GM19463 (cell line): ENCODE data around the gene HOXB4.
"Not testable (repeated sequence)": the region's sequence is repeated elsewhere in the genome, so short reads cannot be mapped to it uniquely, and the experiment has no call there.

Experiments
- ATAC-seq: cut with Tn5 transposase; IDR thresholded peaks from one replicate; pipeline ENCODE4 v1.9.1; 2021; ENCODE audit warnings: mild to moderate bottlenecking, moderate library complexity; ENCODE audit not compliant: unreplicated experiment

Gene HOXB4

DNA sequence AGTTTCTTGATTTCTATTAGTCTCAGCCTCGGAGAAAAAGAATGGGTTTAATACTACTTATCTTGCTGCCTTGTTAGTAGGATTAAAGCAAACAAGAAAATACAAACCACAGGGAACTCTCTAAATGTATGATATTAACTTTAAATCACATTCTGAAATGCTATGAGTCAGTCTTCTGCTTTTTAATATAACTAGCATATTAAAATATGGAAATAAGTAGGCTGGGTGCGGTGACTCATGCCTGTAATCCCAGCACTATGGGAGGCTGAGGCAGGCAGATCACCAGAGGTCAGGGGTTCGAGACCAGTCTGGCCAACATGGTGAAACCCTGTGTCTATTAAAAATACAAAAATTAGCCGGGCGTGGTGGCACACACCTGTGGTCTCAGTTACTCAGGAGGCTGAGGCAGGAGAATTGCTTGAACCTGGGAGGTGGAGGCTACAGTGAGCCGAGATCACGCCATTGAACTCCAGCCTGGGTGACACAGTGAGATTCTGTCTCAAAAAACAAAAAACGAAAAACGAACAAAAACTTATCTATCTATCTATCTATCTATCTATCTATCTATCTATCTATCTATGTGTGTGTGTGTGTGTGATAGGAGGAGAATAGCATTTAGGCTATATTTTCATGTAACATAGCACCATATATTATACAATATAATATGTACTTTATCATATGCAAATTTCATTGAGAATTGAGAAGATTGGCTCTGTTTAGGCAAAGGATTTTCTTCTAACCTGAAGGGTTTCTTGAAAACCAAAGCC is 42.2 kb downstream of the HOXB4 start:
- not testable (repeated sequence) for ATAC-seq

- no peak for ATAC-seq
Observed at GRCh38 chr17:48532261-48532660, 45.9 kb downstream of the HOXB4 start.

DNA sequence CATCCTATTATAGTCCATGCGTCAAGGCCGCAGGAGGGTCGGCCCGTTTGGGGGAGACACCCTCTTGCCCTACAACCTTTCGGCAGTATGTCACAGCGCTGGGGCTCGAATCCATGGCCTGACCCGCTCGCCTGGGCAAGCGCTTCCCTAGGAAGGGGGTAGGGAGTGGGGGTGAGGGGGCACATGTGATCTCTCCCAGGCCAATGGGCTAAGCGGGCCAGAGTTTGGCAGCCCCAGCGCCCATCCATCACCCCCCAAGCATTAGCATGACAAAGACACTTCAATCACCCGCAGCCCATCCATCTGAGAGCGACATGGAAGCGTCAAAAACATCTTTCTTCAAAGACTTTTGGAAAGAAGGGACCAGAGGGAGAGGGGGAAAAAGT is 47.3 kb downstream of the HOXB4 start, which contains the start of gene HOXB1:
HOXB1 (minus strand) TSS at position 125 of the 386 bp plus-strand sequence; CDS start at position 18, 107 bp downstream.
- no peak for ATAC-seq

- no peak for ATAC-seq
Observed at GRCh38 chr17:48530208-48530886, 47.8 kb downstream of the HOXB4 start.

DNA sequence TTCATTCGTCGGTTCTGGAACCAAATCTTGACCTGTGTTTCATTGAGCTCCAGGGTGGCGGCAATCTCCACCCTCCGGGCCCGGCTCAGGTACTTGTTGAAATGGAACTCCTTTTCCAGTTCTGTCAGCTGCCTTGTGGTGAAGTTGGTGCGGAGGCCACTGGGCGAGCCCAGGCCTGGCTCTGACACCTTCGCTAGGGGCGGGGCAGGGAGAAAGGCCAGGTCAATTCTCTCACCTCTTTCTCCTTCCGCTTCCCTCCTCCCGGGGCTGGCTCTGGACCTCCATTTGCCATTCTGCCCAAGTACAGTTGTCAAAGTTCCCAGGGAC is 48.5 kb downstream of the HOXB4 start:
- ATAC-seq = no peak

DNA sequence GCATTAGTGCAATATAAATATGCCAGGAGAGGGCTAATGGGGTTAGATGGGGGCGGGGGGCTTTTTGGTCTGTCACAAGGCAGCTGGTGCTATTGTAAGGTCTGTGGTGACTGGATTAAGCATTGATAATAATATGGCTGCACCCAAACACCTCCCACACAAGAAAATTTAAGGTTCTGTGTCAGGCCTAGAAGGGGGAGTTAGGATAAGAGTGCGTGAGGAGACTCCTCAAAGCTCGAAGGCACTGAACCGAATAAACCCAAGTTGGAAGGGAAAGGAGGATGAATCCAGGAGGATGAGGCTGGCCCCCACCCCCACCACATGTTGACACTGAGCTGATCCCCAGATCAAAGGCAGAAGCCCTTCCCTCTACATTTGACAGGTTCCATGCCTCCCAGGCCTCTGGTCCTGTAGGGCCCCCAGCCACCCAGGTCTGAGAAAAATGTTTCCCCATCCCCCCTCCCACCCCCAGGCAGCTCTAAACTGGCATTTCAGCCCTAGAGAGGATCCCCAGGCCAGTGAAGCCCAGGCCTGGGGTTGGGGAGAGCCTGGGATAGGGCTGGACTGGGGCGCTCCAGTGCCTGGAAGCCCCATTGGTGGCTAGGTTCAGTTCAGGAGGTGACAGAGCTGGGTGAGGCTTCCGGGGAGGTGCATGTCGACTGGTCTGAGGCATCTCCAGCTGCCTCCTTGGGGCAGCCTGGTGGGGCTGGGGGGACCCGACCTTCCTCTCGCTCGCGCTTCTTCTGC is 49.0 kb downstream of the HOXB4 start:
- ATAC-seq = no peak

GRCh38 chr17:48528153-48528935 is 49.8 kb downstream of the HOXB4 start:
- no peak for ATAC-seq

DNA sequence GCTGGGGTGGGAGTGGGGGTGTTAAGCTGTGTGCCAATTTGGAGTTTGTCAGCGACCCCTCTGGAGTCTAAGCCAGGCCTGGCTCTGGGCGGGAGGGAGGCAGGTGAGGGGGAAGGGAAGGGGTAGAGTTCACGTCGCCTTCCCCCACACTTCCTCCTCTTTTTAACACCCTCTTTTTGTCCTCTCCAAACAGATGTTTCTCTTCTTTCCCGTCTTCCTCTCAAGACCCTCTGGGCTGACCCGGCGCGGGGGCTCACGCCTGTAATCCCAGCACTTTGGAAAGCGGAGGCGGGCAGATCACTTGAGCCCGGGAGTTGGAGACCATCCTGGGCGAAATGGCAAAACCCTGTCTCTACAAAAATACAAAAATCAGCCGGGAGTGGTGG is 50.6 kb downstream of the HOXB4 start:
- ATAC-seq = no peak

DNA sequence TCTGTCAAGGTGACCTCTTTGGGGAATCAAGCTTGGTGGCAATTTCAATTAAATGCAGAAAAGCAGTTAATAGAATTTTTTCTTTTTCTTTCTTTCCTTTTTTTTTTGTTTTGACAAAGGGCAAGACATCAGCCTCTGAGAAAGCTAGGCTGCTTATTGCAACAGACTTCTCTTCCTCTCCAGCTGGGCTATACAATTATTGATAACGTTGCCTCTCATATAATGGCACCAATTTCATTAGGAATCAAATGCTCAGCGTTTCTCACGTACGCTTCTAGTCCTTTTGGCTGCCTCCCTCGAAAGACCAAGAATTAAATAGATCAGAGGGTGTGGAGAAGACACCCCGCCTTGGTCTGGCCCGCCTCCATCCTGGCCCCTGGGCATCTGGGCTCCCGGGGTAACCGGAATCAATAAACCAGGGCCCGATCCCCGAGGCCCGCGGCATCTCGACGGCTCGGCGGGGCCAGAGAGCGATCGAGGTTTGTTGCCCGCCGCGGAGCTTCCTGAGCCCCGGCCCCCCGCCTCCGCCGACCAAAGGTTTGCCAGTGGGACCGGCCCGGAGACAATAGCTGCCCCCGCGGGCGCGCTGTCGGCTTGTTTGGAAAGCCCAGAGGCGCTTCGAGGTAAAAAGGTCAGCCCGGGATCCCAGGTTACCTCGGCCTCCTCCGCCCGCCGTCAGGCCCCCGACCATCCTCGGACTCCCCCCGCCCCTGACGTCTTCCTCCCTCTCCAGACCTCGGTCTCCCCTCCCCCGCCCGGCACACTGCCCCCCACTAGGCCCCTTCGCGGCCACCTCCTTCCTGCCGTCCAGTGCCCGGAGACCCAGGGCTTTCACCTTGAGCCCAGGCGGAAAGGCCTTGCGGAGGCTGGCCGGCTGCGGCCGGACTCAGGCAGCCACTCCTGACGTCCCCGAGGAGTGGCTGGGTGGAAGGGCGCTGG is 51.3 kb downstream of the HOXB4 start:
- ATAC-seq = no peak
